ENCODE data around the gene LAS1L. TPM values are rescaled to one million over a fixed set of nuclear protein-coding genes. Genes with fewer than 3 reads are reported as not detected.

Gene LAS1L
- total RNA-seq: 42.5 to 46.8 TPM (median 46.1 TPM) in 3 replicates

- peaks cover 3% of the 10 kb centered on the region for H3K36me3 Mint-ChIP-seq
- peaks cover 10% of the 10 kb centered on the region for H3K4me1 Mint-ChIP-seq
- peak within 1 kb of the TSS; percentile 96 for H3K27ac Mint-ChIP-seq
- DNase-seq (ENCODE audit: low spot score in 2 of 2, unreplicated experiment in 2 of 2): peak; percentile 66 to 81
- peak within 1 kb of the TSS; percentile 95 for H3K4me3 Mint-ChIP-seq
- H3K27me3 Mint-ChIP-seq (ENCODE audit: low read depth): no peaks in the 10 kb centered on the region
- H3K9me3 Mint-ChIP-seq: peaks cover 18% of the 10 kb centered on the region
- TF ChIP-seq CTCF (IDR thresholded peaks at IDR 0.05; ENCODE audit: unreplicated experiment): no peak
These were observed at the start of gene LAS1L for GRCh38 chrX:65534450-65535292. Gene LAS1L (minus strand): TSS chrX:65534787. CDS start chrX:65534715, 72 bp downstream.

- TF ChIP-seq CTCF (IDR thresholded peaks at IDR 0.05; ENCODE audit: unreplicated experiment): no peak
- H3K4me3 Mint-ChIP-seq: no peak overlapping the region
- DNase-seq (ENCODE audit: low spot score in 2 of 2, unreplicated experiment in 2 of 2): no peak
These were observed 48.0 kb upstream of the LAS1L start for GRCh38 chrX:65582450-65583082.

DNA sequence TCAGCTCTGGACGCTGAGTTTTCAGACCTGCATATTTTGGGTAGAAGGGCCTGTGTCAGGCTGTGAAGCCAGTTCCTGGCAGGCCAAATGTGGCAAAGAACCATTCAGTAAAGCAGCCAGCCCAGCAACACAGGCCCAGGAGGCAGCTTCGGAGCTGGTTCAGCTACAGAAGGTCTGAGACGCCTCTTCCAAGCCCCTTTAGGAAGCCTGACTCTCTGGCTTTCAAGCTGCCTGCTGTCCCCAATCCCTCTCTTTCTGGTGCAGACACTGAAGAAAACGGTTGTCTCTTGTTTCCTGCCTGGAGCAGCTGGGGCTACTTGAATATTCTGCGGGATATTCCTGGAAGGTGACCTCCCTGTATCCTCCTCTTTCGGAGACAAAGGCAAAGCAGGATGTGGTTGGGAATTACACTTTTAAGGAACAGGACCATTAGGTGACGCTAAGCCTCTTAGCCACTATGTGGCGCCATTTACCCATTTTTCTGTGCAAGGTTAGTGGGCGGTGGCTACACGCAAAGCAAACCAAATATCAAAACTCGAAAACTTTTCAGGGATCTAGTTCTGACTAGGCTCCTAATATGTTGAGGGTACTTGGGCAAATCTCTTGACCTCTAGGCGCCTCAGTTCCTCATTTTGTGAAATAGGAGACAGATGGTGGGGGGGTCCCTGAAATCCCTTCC is 47.2 kb upstream of the LAS1L start:
- Mint-ChIP-seq H3K36me3 (no peaks in the 10 kb centered on the region), H3K4me1 (peaks cover 11% of the 10 kb centered on the region), H3K27ac (peak overlapping the region; percentile 59), H3K9me3 (peaks cover 3% of the 10 kb centered on the region), H3K4me3 (no peak overlapping the region), H3K27me3 (ENCODE audit: low read depth) (peaks cover 2% of the 10 kb centered on the region)
- peak; percentile 46 for TF ChIP-seq CTCF (IDR thresholded peaks at IDR 0.05; ENCODE audit: unreplicated experiment)
- DNase-seq (ENCODE audit: low spot score in 2 of 2, unreplicated experiment in 2 of 2): peak in 1 of 2 experiments; percentile 56

More at GRCh38 chrX:65582450-65583082, 48.0 kb upstream of the LAS1L start:
- peak overlapping the region; percentile 67 for H3K27ac Mint-ChIP-seq
- peaks cover 15% of the 10 kb centered on the region for H3K4me1 Mint-ChIP-seq
- H3K36me3 Mint-ChIP-seq: no peaks in the 10 kb centered on the region
- peaks cover 3% of the 10 kb centered on the region for H3K9me3 Mint-ChIP-seq
- H3K27me3 Mint-ChIP-seq (ENCODE audit: low read depth): peaks cover 2% of the 10 kb centered on the region

GRCh38 chrX:65578346-65578745 is 43.8 kb upstream of the LAS1L start:
- DNase-seq (ENCODE audit: low spot score in 2 of 2, unreplicated experiment in 2 of 2): no peak
- H3K36me3 Mint-ChIP-seq: no peaks in the 10 kb centered on the region
- H3K4me3 Mint-ChIP-seq: no peak overlapping the region
- peaks cover 3% of the 10 kb centered on the region for H3K9me3 Mint-ChIP-seq
- no peak overlapping the region for H3K27ac Mint-ChIP-seq
- H3K27me3 Mint-ChIP-seq (ENCODE audit: low read depth): peaks cover 2% of the 10 kb centered on the region
- H3K4me1 Mint-ChIP-seq: peaks cover 13% of the 10 kb centered on the region
- no peak for TF ChIP-seq CTCF (IDR thresholded peaks at IDR 0.05; ENCODE audit: unreplicated experiment)

- no peaks in the 10 kb centered on the region for H3K36me3 Mint-ChIP-seq
These were observed 41.6 kb upstream of the LAS1L start for GRCh38 chrX:65576160-65576559.

More at GRCh38 chrX:65576160-65576559, 41.6 kb upstream of the LAS1L start:
- Mint-ChIP-seq H3K27me3 (ENCODE audit: low read depth) (peaks cover 2% of the 10 kb centered on the region), H3K27ac (no peak overlapping the region), H3K9me3 (peaks cover 3% of the 10 kb centered on the region), H3K4me1 (peaks cover 2% of the 10 kb centered on the region), H3K4me3 (no peak overlapping the region)
- no peak for DNase-seq (ENCODE audit: low spot score in 2 of 2, unreplicated experiment in 2 of 2)
- TF ChIP-seq CTCF (IDR thresholded peaks at IDR 0.05; ENCODE audit: unreplicated experiment): no peak

All from mesothelial cell of epicardium (in vitro differentiated cells).